Measurements from ENCODE around the gene SPTBN1.

Gene SPTBN1

GRCh38 chr2:54677476-54678265, 221.5 kb downstream of the SPTBN1 start:
- no peak for TF ChIP-seq CTCF (IDR thresholded peaks at IDR 0.05; ENCODE audit: low read depth, low read length)
- no peak overlapping the region for H3K4me3 ChIP-seq (ENCODE audit: low read depth, low read length)

DNA sequence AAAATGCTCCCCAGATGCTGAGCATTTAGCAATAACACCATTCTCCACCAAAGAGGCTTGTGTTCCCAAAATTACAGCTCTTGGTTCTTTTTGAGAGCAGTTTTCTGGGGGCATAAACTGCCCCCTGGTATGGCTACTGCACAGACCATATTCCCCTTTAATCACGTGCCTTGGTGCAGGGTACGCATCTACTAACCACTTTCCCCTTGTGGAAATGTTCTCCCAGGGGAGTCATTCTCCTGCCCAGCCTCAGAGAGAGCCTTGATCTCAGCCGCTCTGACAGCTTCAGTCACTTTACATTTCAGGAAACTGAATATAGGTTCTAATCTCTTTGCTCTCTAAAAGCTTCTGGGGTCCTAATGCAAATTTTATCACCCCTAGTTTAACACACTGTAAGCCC, 222.6 kb downstream of the SPTBN1 start:
- TF ChIP-seq CTCF (IDR thresholded peaks at IDR 0.05; ENCODE audit: low read depth, low read length), result no peak
- no peak overlapping the region for H3K4me3 ChIP-seq (ENCODE audit: low read depth, low read length)

DNA sequence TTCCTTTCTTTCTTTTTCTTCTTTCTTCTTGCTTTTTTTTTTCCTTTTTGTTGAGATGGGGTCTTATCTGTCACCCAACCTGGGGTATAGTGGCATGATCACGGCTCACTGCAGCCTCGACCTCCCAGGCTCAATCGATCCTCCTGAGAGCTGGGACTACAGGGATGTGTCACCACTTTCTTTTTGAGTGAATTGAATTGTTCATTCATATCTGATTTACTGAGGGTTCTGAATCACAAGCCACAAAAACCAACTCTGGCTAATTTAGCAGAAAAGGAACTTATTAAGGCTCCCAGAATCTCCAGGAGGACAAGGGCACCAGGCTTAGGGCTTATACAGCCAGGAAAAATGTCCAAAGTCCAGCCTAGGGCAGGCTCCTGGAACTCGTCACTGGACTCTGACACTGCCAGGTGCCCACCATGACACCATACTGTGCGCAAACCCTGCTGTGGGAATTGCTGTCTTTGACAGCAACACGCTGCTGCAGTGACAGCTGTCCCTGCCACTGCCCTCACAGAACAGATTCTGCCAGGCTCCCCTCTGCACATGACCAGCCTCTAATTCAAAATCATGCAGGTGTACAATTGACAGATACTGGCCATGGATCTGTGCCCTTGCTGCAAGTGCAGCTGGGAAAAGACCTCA, 224.4 kb downstream of the SPTBN1 start:
- H3K4me3 ChIP-seq (ENCODE audit: low read depth, low read length), result no peak overlapping the region
- TF ChIP-seq CTCF (IDR thresholded peaks at IDR 0.05; ENCODE audit: low read depth, low read length), result no peak

- H3K4me3 ChIP-seq (ENCODE audit: low read depth, low read length), result no peak overlapping the region
- no peak for TF ChIP-seq CTCF (IDR thresholded peaks at IDR 0.05; ENCODE audit: low read depth, low read length)
Observed at GRCh38 chr2:54681416-54681815, 225.3 kb downstream of the SPTBN1 start.

DNA sequence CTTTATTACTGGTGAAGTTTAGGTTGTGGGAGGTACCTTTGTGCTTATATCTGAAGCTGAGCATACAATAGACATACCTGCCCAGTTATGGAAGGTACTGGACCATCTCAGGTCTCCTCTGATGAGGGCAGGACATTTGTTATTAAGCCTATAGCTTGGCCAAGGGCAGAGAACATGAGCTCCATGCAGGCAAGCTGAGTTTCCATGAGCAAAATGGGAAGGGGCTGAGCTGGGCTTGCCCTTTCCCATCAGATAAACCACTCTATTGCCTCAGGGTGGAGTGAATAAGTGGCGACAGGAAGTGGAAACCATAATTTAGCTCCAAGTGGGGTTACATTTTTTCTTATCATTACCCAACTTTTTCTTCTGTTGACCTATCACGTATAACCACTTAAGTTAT, 227.5 kb downstream of the SPTBN1 start:
- no peak overlapping the region for H3K4me3 ChIP-seq (ENCODE audit: low read depth, low read length)
- no peak for TF ChIP-seq CTCF (IDR thresholded peaks at IDR 0.05; ENCODE audit: low read depth, low read length)

DNA sequence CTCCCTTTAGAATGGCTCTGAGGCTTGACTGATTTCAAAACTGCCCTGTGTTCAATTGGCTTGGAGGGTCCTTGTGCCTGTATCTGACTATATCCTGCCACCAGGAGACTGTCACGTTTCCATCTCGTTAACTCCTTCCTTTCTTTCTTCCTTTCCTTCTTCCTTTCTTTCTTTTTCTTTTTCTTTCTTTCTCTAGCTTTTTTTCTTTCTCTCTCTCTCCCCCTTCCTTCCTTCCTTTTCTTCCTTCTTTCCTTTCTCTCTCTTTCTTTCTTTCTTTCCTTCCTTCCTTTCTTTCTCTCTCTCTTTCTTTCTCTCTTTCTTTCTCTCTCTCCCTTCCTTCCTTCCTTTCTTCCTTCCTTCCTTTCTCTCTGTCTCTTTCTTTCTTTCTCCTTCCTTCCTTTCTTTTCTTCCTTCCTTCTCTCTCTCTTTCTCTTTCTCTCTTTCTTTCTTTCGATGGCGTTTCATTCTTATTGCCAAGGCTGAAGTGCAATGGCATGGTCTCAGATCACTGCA, 229.2 kb downstream of the SPTBN1 start:
- no peak for TF ChIP-seq CTCF (IDR thresholded peaks at IDR 0.05; ENCODE audit: low read depth, low read length)
- no peak overlapping the region for H3K4me3 ChIP-seq (ENCODE audit: low read depth, low read length)

DNA sequence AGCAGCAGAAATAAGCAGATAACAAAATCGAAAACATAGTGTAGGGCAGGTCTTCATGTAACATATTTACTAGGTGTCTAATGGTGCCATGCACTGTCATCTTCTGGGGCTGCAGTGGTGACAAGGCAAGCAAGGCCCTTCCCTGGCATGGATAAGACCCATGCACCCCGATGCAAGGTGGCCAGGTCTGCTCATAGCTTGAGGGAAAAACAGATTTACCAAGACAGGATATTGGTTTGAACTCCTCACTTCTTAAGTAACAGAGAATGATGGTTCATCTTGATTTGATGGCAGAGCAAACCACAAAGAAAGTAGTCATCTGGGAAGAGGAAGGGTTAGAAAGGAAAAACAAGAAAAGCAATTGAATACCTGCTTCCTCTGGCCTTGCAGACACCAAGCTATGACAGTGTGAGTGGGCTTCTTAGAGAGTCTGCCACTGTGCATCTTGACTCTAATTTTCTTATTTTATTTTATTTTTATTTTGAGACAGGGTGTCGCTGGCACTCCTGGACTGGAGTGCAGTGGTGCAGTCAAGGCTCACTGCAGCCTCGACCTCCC, 231.5 kb downstream of the SPTBN1 start:
- no peak overlapping the region for H3K4me3 ChIP-seq (ENCODE audit: low read depth, low read length)
- TF ChIP-seq CTCF (IDR thresholded peaks at IDR 0.05; ENCODE audit: low read depth, low read length), result no peak

Data from WI38 (cell line).